HepG2 (cell line): ENCODE results near the gene ABHD2. TPM values are rescaled to one million over a fixed set of nuclear protein-coding genes. Genes with fewer than 3 reads are reported as not detected.

ENCODE experiments used
- ATM ChIP-seq: fragments of 450-650 bp; IDR thresholded peaks from 2 replicates; pipeline ENCODE4 v1.7.1; 2017; ENCODE audit warnings: mild to moderate bottlenecking, borderline replicate concordance
- HDAC6 ChIP-seq: fragments of 200-600 bp; sonication (generic); IDR thresholded peaks from 2 replicates; pipeline ENCODE4 v1.7.0; 2017; ENCODE audit warnings: mild to moderate bottlenecking, antibody characterized with exemption, low read length, low read depth
- HNF4G ChIP-seq, 2 experiments: sonication (generic) in 1 of 2; formaldehyde crosslinking in 1 of 2; IDR thresholded peaks; 2 replicates each; pipeline versions ENCODE4 v1.4.0 to v1.6.1; 2011 to 2020; ENCODE audit warnings: borderline replicate concordance in 2 of 2, low read depth in 2 of 2, mild to moderate bottlenecking in 2 of 2, low read length in 1 of 2, missing genetic modification reagents in 1 of 2, moderate library complexity in 1 of 2
- MXI1 ChIP-seq: IDR thresholded peaks from 3 replicates; pipeline ENCODE4 v1.6.1; 2012; ENCODE audit warnings: low read depth, low read length, inconsistent platforms, borderline replicate concordance
- SAFB2 ChIP-seq: sonication (generic); formaldehyde crosslinking; IDR thresholded peaks from 2 replicates; pipeline ENCODE4 v1.5.1; 2020; ENCODE audit warnings: missing genetic modification reagents, low read depth, mild to moderate bottlenecking, borderline replicate concordance
- SPEN ChIP-seq: sonication (generic); formaldehyde crosslinking; IDR thresholded peaks from 2 replicates; pipeline ENCODE4 v1.5.1; 2020; ENCODE audit warnings: low read depth, mild to moderate bottlenecking, missing genetic modification reagents
- SYNCRIP ChIP-seq: fragments of 200-400 bp; formaldehyde crosslinking; IDR thresholded peaks from 2 replicates; pipeline ENCODE4 v1.6.1; 2018; ENCODE audit warnings: mild to moderate bottlenecking, low read depth, low read length; ENCODE audit not compliant: insufficient read depth
- ZFP37 ChIP-seq: sonication (generic); formaldehyde crosslinking; IDR thresholded peaks from 2 replicates; pipeline ENCODE4 v1.4.0; 2020; ENCODE audit warnings: missing genetic modification reagents, borderline replicate concordance
- ZNF333 ChIP-seq: sonication (generic); formaldehyde crosslinking; IDR thresholded peaks from 2 replicates; pipeline ENCODE4 v1.4.0; 2020; ENCODE audit warnings: mild to moderate bottlenecking, missing genetic modification reagents, borderline replicate concordance
- ZNF564 ChIP-seq: sonication (generic); formaldehyde crosslinking; IDR thresholded peaks from 2 replicates; pipeline ENCODE4 v1.8.1; 2023; ENCODE audit warnings: mild to moderate bottlenecking, missing genetic modification reagents
- ZNF768 ChIP-seq: sonication (generic); formaldehyde crosslinking; IDR thresholded peaks from 2 replicates; pipeline ENCODE4 v1.4.0; 2020; ENCODE audit warnings: missing genetic modification reagents
- ZNF788 ChIP-seq: sonication (generic); formaldehyde crosslinking; IDR thresholded peaks from 2 replicates; pipeline ENCODE4 v1.5.0; 2020; ENCODE audit warnings: mild to moderate bottlenecking, missing genetic modification reagents, borderline replicate concordance
- polyA plus RNA-seq, 8 experiments: library from polyadenylated mRNA; depleted of rRNA in 3 of 8; stranded (reverse) in 7 of 8; unstranded in 1 of 8; fragments of >200 nt; fragmentation: Illumina TruSeq in 4 of 8; extraction: Trizol in 4 of 8; gene quantifications; 2 replicates each; pipeline versions ENCODE4 v1.2.1 to v1.2.3, GENCODE V29; 2011 to 2016; ENCODE audit warnings: low read depth in 4 of 8, missing spikeins in 1 of 8, mixed read lengths in 1 of 8; ENCODE audit not compliant: insufficient read depth in 1 of 8
- total RNA-seq, 5 experiments: library from RNA; depleted of rRNA; stranded (reverse); fragments of >200 nt; fragmentation: Illumina TruSeq; extraction: Trizol; gene quantifications; 2 replicates each; pipeline ENCODE4 v1.2.3, GENCODE V29; 2016; ENCODE audit warnings: low read depth in 1 of 5
- TF ChIP-seq, protein P1 (sequence below): IDR thresholded peaks from 2 replicates; pipeline ENCODE4 v1.6.1; 2018; ENCODE audit warnings: missing genetic modification reagents
- TF ChIP-seq, protein P2 (sequence below): sonication (generic); formaldehyde crosslinking; IDR thresholded peaks from 2 replicates; pipeline ENCODE4 v1.8.0; 2022; ENCODE audit warnings: mild to moderate bottlenecking, missing genetic modification reagents, moderate library complexity
- TF ChIP-seq, protein P3 (sequence below), 2 experiments: sonication (generic) in 1 of 2; formaldehyde crosslinking in 1 of 2; IDR thresholded peaks; 2 replicates each; pipeline versions ENCODE4 v1.5.1 to v1.6.1; 2011 to 2020; ENCODE audit warnings: borderline replicate concordance in 1 of 2, low read depth in 1 of 2, low read length in 1 of 2, mild to moderate bottlenecking in 1 of 2, missing genetic modification reagents in 1 of 2, moderate library complexity in 1 of 2
- TF ChIP-seq, protein P4 (sequence below): sonication (generic); formaldehyde crosslinking; IDR thresholded peaks from 2 replicates; pipeline ENCODE4 v1.5.0; 2020; ENCODE audit warnings: missing genetic modification reagents
- TF ChIP-seq, protein P5 (sequence below): sonication (generic); formaldehyde crosslinking; IDR thresholded peaks from 2 replicates; pipeline ENCODE4 v1.4.0; 2020; ENCODE audit warnings: missing genetic modification reagents

The ABHD2 gene
- total and polyA plus RNA-seq, 2 of the 13 experiments (the other 11 are each of a cell fraction or from before 2014, with no cell fraction given) = 14.8 to 22.4 TPM

- TF ChIP-seq, protein P1, sequence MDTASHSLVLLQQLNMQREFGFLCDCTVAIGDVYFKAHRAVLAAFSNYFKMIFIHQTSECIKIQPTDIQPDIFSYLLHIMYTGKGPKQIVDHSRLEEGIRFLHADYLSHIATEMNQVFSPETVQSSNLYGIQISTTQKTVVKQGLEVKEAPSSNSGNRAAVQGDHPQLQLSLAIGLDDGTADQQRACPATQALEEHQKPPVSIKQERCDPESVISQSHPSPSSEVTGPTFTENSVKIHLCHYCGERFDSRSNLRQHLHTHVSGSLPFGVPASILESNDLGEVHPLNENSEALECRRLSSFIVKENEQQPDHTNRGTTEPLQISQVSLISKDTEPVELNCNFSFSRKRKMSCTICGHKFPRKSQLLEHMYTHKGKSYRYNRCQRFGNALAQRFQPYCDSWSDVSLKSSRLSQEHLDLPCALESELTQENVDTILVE (CRISPR knock-in tag) = peak; percentile 33; the same call in 1 of the 2 replicates
- TF ChIP-seq ZNF333 (CRISPR knock-in tag) = no peak
- no peak for TF ChIP-seq ATM
- no peak for TF ChIP-seq SYNCRIP
- TF ChIP-seq ZNF564 = peak; percentile 82; the same call in 1 of the 2 replicates
- TF ChIP-seq SAFB2 (CRISPR knock-in tag) = 0 out of 2 replicates have a peak, but pooled peaks have one; percentile 31
- TF ChIP-seq, protein P2, sequence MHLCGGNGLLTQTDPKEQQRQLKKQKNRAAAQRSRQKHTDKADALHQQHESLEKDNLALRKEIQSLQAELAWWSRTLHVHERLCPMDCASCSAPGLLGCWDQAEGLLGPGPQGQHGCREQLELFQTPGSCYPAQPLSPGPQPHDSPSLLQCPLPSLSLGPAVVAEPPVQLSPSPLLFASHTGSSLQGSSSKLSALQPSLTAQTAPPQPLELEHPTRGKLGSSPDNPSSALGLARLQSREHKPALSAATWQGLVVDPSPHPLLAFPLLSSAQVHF (CRISPR knock-in tag) = no peak
- TF ChIP-seq, protein P3, sequence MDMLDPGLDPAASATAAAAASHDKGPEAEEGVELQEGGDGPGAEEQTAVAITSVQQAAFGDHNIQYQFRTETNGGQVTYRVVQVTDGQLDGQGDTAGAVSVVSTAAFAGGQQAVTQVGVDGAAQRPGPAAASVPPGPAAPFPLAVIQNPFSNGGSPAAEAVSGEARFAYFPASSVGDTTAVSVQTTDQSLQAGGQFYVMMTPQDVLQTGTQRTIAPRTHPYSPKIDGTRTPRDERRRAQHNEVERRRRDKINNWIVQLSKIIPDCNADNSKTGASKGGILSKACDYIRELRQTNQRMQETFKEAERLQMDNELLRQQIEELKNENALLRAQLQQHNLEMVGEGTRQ (IDR thresholded peaks at IDR 0.05; ENCODE audit: low read depth, low read length) = no peak
- TF ChIP-seq, protein P3 (CRISPR knock-in tag; IDR thresholded peaks at IDR 0.05; ENCODE audit: borderline replicate concordance) = no peak
- TF ChIP-seq, protein P4, sequence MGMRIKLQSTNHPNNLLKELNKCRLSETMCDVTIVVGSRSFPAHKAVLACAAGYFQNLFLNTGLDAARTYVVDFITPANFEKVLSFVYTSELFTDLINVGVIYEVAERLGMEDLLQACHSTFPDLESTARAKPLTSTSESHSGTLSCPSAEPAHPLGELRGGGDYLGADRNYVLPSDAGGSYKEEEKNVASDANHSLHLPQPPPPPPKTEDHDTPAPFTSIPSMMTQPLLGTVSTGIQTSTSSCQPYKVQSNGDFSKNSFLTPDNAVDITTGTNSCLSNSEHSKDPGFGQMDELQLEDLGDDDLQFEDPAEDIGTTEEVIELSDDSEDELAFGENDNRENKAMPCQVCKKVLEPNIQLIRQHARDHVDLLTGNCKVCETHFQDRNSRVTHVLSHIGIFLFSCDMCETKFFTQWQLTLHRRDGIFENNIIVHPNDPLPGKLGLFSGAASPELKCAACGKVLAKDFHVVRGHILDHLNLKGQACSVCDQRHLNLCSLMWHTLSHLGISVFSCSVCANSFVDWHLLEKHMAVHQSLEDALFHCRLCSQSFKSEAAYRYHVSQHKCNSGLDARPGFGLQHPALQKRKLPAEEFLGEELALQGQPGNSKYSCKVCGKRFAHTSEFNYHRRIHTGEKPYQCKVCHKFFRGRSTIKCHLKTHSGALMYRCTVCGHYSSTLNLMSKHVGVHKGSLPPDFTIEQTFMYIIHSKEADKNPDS (CRISPR knock-in tag) = no peak
- TF ChIP-seq SPEN (CRISPR knock-in tag) = peak; percentile 71; the same call in 1 of the 2 replicates
- peak; percentile 62; the same call in 1 of the 2 replicates for TF ChIP-seq ZNF788 (CRISPR knock-in tag)
- TF ChIP-seq HDAC6 = no peak
- peak; percentile 39; the same call in 1 of the 3 replicates for TF ChIP-seq MXI1
- TF ChIP-seq HNF4G (IDR thresholded peaks at IDR 0.05; ENCODE audit: borderline replicate concordance, low read depth, low read length) = peak; percentile 94
- peak; percentile 90; the same call in 1 of the 2 replicates for TF ChIP-seq HNF4G (CRISPR knock-in tag; IDR thresholded peaks at IDR 0.05; ENCODE audit: borderline replicate concordance, low read depth)
- no peak; the same call in 1 of the 2 replicates for TF ChIP-seq ZFP37 (CRISPR knock-in tag)
- no peak; the same call in 1 of the 2 replicates for TF ChIP-seq ZNF768 (CRISPR knock-in tag)
- TF ChIP-seq, protein P5, sequence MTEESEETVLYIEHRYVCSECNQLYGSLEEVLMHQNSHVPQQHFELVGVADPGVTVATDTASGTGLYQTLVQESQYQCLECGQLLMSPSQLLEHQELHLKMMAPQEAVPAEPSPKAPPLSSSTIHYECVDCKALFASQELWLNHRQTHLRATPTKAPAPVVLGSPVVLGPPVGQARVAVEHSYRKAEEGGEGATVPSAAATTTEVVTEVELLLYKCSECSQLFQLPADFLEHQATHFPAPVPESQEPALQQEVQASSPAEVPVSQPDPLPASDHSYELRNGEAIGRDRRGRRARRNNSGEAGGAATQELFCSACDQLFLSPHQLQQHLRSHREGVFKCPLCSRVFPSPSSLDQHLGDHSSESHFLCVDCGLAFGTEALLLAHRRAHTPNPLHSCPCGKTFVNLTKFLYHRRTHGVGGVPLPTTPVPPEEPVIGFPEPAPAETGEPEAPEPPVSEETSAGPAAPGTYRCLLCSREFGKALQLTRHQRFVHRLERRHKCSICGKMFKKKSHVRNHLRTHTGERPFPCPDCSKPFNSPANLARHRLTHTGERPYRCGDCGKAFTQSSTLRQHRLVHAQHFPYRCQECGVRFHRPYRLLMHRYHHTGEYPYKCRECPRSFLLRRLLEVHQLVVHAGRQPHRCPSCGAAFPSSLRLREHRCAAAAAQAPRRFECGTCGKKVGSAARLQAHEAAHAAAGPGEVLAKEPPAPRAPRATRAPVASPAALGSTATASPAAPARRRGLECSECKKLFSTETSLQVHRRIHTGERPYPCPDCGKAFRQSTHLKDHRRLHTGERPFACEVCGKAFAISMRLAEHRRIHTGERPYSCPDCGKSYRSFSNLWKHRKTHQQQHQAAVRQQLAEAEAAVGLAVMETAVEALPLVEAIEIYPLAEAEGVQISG (CRISPR knock-in tag) = peak; percentile 59
Observed at GRCh38 chr15:89136818-89137772, 48.8 kb downstream of the ABHD2 start (continued).
